Forelimb muscle (tissue), 1 donor: ENCODE measurements around the gene ZHX3. TPM values are rescaled to one million over a fixed set of nuclear protein-coding genes. Genes with fewer than 3 reads are reported as not detected.
"Not testable (repeated sequence)": the region's sequence is repeated elsewhere in the genome, so short reads cannot be mapped to it uniquely, and the experiment has no call there.

ENCODE experiments used
- DNase-seq: peaks from one replicate; pipeline ENCODE4 v3.0.0-alpha.2; 2013; ENCODE audit warnings: low read depth
- polyA plus RNA-seq: library from polyadenylated mRNA; unstranded; fragments of 120-200 nt; gene quantifications from one replicate; pipeline ENCODE4 v1.2.1, GENCODE V29; 2013; ENCODE audit not compliant: insufficient read length

ZHX3 gene
- polyA plus RNA-seq, 1 donor, result 8.3 TPM

DNA sequence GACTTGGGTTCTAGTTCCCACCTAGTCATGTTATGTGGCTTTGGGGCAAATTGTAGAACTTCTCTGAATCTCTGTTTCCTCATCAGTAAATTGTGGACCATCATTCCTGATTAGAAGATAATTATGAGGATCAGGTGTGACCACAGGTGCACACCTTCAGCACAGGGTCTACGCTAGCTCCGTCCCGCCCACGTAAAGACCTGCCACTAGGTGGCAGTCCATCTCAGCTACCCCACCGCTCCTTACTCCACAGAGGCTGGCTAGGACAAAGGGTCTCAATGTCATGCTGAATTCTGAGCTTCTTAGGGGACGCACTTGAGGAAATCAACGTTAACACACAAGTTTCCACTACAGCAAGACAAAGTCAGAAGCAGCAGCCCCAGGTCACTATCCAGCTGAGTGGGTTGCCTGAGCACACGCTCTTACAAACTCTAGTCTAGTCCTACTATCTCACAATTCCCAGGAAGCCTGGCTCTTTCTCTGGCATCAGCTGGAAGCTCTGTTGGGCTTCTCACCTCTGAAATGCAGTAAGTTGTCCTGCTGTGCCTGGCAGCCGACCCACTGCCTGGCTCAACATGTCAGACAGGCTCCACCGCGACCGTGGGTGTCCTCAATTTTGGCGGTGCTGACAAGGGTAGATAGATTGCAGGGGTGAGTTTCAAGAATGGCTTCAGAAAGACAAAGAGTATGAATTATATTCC lies 182.2 kb downstream of the ZHX3 start:
- DNase-seq, result no peak

DNA sequence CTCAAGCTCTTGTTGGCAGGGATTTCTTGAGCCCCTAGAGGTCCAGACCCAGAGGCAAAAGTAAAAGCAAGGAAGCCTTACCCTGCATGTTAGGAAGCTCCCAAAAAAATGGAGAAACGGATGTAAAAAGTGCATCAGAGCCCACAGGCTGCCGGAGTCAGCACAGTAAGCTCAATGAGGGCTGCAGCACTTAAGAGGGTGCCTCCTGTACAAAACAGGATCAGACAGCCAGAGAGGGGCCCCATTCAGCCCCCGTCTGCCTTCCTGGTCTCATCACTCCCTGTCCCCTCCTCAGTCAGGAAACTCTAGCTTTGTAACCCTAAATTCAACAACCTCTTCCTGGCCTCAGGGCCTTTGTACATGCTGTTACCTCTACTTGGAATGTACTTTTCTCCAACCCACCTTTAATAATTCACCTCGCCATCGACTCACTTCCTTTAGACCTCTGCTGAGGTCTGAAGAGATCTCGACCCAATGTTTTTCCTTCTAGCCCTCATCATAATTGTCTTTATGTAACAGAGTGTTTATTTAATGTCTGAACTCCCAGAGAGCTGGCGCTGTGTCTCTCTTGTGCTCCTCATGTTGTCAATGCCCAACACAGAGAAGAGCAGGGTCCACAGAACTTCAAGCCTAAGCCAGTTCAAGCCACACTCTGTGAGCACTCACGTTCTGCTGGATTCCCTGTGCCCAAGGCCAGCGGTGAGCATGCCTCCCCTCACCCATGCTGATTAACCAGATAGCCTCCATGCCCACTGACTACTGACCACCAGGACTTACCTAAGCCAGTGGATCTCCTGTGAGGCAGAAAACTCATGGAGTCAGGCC lies 183.0 kb downstream of the ZHX3 start:
- DNase-seq, result no peak

DNA sequence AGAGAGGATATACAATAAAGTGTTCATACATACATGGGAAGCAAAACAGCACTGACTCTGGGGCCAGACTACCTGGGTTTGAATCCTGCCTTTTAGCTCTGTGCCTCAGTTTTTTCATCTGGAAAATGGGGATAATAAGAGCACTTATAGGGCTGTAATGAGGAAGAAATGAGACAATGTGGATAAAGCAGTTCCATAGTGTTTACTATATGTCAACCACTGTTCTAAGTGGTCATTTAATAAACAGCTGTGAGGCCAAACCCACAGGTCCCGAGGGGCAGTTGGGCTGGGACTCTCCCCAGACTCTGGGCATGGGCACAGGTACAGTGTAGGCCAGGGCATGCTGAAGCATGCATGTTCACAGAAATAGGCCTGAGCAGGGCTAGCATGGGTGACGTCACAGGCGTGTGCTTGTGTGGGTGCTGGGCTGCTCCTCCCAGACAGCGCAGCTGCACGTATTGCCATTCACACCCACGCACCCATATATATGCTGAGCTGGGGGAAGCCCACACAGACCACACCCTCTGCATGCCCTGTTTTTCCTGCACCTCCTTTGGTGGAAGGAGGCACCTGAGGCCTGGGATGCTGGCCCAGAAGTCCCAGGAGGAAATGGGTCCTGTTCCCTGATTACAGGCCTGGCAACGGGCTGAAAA lies 183.7 kb downstream of the ZHX3 start:
- no peak for DNase-seq

DNA sequence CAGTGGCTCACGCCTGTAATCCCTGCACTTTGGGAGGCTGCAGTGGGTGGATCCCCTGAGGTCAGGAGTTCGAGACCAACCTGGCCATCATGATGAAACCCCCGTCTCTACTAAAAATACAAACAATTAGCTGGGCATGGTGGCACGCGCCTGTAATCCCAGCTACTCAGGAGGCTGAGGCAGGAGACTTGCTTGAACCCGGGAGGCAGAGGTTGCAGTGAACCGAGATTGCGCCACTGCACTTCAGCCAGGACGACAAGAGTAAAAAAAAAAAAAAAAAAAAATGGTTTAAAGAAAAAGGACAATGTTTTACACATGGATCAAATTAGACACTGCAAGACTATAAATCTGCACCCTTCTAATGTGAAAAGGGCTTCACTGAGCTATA lies 185.1 kb downstream of the ZHX3 start:
- DNase-seq, result not testable (repeated sequence)

- DNase-seq, result no peak
Measured at GRCh38 chr20:41131594-41132387, 185.7 kb downstream of the ZHX3 start.

Other genes starting within 250 kb of the ZHX3 start
- gene PLCG1, start 180.2 kb downstream of the ZHX3 start, polyA plus RNA-seq, result 91.2 TPM
- gene LPIN3, start 23.1 kb upstream of the ZHX3 start, polyA plus RNA-seq, result 2.6 TPM
- gene EMILIN3, start 49.1 kb upstream of the ZHX3 start, polyA plus RNA-seq, result 27.5 TPM